Stimulated activated memory B cell treated with anti-CD40 and anti-IgM and Interleukin-4, amounts not matched to agents 10 μg/mL and 1 μg/mL and 100 μg/mL, for 72 hours (primary cell): ENCODE data around the gene ANKH.
"Not testable (repeated sequence)": the region's sequence is repeated elsewhere in the genome, so short reads cannot be mapped to it uniquely, and the experiment has no call there.

Experiments
- ATAC-seq: fragments of 150-1000 bp; cut with Tn5 transposase; 2 replicates; pipeline ENCODE4 v1.10.0; 2021
- H3K27ac Mint-ChIP-seq: one replicate; pipeline ENCODE4 v1.8.0; 2022; ENCODE audit warnings: mild to moderate bottlenecking, mixed read lengths
- H3K27me3 Mint-ChIP-seq: one replicate; pipeline ENCODE4 v1.8.0; 2022; ENCODE audit warnings: mixed read lengths
- H3K36me3 Mint-ChIP-seq: one replicate; pipeline ENCODE4 v1.8.0; 2022; ENCODE audit warnings: mixed read lengths
- H3K4me1 Mint-ChIP-seq: one replicate; pipeline ENCODE4 v1.8.0; 2022; ENCODE audit warnings: mixed read lengths
- H3K4me3 Mint-ChIP-seq: one replicate; pipeline ENCODE4 v1.8.0; 2022; ENCODE audit warnings: mild to moderate bottlenecking, moderate library complexity, mixed read lengths
- H3K9me3 Mint-ChIP-seq: one replicate; pipeline ENCODE4 v1.8.0; 2022; ENCODE audit warnings: mixed read lengths

The ANKH gene

DNA sequence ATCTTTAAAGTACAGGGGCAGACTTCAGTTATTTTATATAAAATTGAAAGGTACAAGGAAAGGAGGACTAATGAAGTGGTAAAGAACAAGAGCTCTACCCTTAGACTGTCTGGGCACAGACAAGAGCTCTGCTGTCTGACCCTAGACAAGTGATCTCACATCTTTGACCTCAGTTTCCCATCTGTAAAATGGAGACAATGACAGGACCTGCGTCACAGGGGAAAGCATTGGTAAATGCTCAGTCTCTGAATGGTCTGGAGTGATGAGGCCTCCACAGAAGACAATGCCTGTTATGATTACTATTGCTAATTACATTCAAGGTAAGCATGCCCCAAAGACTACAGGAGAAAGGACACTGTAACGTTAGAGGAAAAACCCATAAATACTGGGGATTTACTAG is 37.5 kb downstream of the ANKH start:
- ATAC-seq = no peak
- no peak overlapping the region for H3K4me3 Mint-ChIP-seq
- H3K27me3 Mint-ChIP-seq = no peaks in the 10 kb centered on the region
- H3K27ac Mint-ChIP-seq = no peak overlapping the region
- peaks cover 21% of the 10 kb centered on the region for H3K4me1 Mint-ChIP-seq
- peaks cover 9% of the 10 kb centered on the region for H3K36me3 Mint-ChIP-seq
- H3K9me3 Mint-ChIP-seq = no peaks in the 10 kb centered on the region

DNA sequence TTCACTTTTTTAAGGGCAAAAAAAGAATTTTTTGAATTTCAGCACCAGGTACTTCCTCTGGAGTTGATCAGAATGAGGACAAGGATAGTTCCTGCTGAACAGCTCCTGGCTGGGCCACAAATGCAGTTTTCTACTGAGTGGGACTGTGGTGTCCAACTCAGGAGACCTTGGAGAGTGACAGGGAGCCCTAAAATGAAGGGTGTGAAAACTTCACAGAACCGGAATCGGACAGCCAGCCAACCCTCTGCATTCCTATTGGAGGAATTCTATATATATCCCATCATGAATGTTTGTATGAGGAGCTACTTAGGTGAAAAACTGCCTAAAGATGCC is 40.6 kb downstream of the ANKH start:
- Mint-ChIP-seq H3K4me1 (peaks cover 16% of the 10 kb centered on the region), H3K27ac (no peak overlapping the region), H3K4me3 (no peak overlapping the region), H3K27me3 (no peaks in the 10 kb centered on the region), H3K36me3 (peaks cover 9% of the 10 kb centered on the region), H3K9me3 (no peaks in the 10 kb centered on the region)
- no peak for ATAC-seq

DNA sequence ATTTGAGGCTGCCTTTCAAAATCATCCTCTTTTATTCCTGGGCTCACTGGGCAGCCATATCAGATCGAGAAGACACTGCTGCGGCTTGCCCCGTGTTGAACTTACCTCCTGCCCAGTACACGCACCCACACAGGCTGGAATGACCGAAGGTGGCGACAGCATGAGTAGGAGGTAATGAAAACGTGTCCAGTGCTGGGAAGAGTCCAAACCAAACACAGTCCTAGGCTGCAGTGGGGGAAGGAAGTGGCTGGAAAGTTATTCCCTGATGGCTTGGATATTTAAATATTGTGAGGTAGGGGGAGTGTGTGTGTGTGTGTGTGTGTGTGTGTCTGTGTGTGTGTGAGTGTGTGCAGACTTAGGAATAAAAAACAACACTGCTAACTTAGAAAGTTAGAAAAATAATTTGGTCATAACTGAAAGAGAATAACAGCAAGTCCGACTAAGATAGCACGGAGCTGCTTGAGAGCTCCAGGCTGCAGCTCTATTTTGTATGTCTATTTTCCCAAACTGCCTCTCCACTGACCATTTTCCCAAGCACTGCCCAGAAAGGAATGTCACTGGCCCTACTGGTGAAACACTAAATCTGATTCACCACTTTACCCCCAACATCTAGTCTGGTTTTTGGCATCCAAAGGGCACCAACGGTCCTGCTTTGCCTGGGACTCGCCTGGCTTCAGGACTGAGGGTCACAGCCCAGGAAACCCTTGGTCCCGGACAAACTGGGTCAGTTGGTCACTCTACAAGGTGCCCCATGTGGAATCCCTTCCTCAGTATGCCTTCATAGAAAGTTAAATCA is 41.2 kb downstream of the ANKH start:
- ATAC-seq = no peak
- peaks cover 9% of the 10 kb centered on the region for H3K36me3 Mint-ChIP-seq
- H3K4me3 Mint-ChIP-seq = no peak overlapping the region
- peaks cover 10% of the 10 kb centered on the region for H3K4me1 Mint-ChIP-seq
- no peaks in the 10 kb centered on the region for H3K9me3 Mint-ChIP-seq
- H3K27me3 Mint-ChIP-seq = no peaks in the 10 kb centered on the region
- no peak overlapping the region for H3K27ac Mint-ChIP-seq

DNA sequence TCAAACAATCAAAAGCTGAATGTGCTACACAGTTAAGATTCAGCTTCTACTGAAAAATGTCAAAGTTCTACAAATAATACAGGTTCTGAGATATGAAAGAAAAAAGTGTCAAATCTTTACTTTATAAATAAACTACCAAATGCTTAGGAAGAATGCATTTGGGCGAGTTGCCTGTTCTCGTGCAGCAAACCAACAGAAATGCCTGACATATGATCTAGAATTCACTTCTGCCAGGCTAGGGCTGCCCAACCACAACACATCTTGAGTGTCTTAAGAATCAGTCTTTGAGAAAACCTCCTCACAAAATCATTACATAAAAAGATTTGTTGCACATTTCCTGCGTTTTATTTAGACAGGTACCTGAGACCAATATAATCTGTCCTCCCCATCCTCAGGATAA is 42.2 kb downstream of the ANKH start:
- ATAC-seq = no peak
- peaks cover 9% of the 10 kb centered on the region for H3K36me3 Mint-ChIP-seq
- no peaks in the 10 kb centered on the region for H3K27me3 Mint-ChIP-seq
- peaks cover 8% of the 10 kb centered on the region for H3K4me1 Mint-ChIP-seq
- H3K4me3 Mint-ChIP-seq = no peak overlapping the region
- H3K9me3 Mint-ChIP-seq = no peaks in the 10 kb centered on the region
- H3K27ac Mint-ChIP-seq = no peak overlapping the region

DNA sequence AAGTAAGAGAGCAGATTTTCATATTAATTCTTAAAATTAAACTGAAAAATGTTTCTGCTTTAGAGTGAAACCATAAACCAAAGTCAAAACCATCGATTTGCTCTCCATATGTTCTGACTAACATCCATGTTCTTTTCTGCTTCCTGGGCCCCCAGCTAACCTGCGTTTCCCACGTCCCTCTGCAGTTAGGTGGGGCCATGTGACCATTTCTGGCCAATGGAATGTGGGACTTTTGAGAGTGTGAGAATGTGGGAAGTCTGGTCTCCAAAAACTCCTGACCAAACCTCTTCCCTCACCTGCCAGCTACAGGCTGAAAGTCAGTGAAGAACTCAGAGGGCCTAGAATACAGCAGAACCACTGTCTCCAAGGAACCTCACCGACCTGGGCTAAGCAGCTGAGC is 44.9 kb downstream of the ANKH start:
- H3K27me3 Mint-ChIP-seq = no peaks in the 10 kb centered on the region
- no peak overlapping the region for H3K27ac Mint-ChIP-seq
- H3K4me1 Mint-ChIP-seq = peaks cover 8% of the 10 kb centered on the region

DNA sequence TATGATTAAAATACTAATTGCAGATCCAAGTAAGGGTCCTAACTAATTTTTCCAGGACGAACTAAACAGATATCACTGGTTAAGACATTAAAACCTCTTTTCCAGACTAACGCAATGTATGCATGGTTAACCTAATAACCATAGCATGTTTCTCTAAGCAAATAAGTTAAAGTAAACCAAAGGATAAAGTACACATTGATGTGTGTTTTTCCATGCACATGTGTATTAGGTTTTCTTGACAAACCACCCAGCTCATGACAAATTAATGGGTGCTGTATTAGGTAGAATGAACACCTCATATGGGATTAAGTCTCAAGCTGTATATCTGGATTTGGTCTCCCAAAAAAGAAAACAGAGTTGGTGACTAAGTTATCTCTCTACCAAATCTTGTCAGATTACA is 45.6 kb downstream of the ANKH start:
- H3K4me3 Mint-ChIP-seq = no peak overlapping the region
- H3K27ac Mint-ChIP-seq = no peak overlapping the region
- H3K27me3 Mint-ChIP-seq = no peaks in the 10 kb centered on the region
- H3K36me3 Mint-ChIP-seq = peaks cover 9% of the 10 kb centered on the region
- peaks cover 8% of the 10 kb centered on the region for H3K4me1 Mint-ChIP-seq
- no peak for ATAC-seq
- H3K9me3 Mint-ChIP-seq = no peaks in the 10 kb centered on the region

More for the DNA sequence above, 44.9 kb downstream of the ANKH start:
- Mint-ChIP-seq H3K9me3 (no peaks in the 10 kb centered on the region), H3K4me3 (no peak overlapping the region), H3K36me3 (peaks cover 9% of the 10 kb centered on the region)
- no peak for ATAC-seq

DNA sequence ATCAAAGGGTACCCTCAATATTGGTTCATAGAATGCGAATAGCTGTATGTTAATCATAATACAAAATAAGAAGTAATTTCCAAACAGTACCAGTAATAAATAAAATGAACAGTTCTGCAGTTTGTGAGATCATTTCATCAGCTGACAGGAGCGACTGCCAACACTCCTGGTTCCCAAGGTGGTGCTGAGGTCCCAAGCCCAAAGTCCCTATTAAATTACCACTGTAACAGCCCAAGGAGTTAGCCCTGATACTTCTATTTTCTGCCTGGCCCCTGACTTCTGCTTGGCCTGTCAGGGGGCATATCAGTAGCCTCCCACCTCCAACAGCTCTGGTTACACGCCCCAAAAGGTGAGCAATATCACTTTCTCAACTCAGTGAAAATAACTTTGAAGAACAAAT is 47.1 kb downstream of the ANKH start:
- H3K27ac Mint-ChIP-seq = no peak overlapping the region
- H3K9me3 Mint-ChIP-seq = no peaks in the 10 kb centered on the region
- H3K27me3 Mint-ChIP-seq = no peaks in the 10 kb centered on the region
- H3K4me3 Mint-ChIP-seq = no peak overlapping the region
- no peak for ATAC-seq
- peaks cover 7% of the 10 kb centered on the region for H3K36me3 Mint-ChIP-seq
- H3K4me1 Mint-ChIP-seq = peaks cover 3% of the 10 kb centered on the region

DNA sequence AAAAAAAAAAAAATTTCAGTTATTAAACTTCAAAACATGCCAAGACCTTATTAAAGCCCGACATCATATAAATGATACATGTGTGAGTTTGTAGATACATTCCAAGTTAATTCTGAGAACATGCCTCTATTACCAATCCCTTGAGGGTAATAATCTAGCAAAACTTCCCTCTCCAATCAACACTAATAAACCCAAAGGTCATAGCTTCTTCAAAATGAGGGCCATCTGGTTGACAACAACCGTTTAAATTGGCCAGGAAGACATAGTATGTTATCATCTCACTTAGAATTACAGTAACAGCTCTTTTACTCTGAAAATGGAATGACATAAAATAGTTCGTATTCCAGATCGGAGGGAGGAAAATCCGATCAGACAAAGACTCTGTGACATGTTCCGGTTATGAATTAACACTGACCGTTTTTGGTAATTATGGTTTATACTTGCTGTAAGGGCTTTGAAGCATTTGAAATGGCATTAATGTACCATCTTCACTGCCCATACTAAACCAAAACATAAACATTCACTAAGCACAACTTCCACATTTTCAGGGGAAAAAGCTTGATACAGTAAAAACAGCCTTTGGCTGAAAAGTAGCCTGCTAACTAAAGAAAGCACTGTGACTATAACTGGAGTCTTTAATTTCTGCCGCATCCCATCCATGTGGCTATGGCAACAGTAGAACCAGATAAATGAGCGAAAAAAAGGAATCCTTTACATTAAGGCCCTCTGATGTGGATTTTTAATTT is 50.3 kb downstream of the ANKH start:
- Mint-ChIP-seq H3K4me3 (no peak overlapping the region), H3K27ac (no peak overlapping the region), H3K4me1 (peaks cover 27% of the 10 kb centered on the region), H3K36me3 (peaks cover 7% of the 10 kb centered on the region), H3K27me3 (no peaks in the 10 kb centered on the region), H3K9me3 (no peaks in the 10 kb centered on the region)
- ATAC-seq = no peak

DNA sequence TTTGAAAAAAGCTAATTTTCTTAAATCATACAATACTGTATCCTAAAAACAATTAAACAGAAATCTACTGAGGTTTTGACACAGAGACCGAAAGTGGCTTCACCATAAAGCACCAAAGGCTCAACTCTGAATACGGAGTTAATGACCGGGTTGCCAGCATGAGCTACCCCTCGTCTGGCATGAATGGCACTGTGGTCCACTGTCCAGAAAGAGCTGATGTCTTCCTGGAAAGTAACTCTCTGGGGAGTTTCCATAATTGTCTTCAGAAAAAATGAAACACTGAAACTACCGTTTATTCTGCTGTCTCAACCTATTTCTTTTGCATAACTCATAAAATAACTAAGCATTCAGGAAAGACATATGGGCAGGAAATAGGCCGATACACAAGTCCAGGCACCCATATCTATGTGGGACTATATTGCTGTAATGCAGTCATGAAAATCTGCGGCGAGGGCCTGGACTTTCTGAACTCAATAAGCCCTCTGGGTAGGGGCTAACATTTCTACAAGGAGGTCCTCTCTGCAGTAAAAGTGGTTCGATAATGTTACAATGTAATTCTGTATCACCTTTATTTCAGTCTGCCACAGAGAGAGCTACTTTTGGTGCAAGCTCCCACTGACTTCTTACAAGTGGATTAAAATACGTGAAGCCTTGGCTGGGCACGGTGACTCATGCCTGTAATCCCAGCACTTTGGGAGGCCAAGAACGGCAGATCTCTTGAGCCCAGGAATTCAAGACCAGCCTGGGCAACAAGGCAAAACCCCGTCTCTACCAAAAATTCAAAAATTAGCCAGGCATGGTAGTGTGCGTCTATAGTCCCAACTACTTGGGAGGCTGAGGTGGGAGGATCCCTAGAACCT is 52.4 kb downstream of the ANKH start:
- Mint-ChIP-seq H3K36me3 (peaks cover 7% of the 10 kb centered on the region), H3K27ac (peak overlapping the region; percentile 46), H3K4me1 (peaks cover 27% of the 10 kb centered on the region), H3K9me3 (no peaks in the 10 kb centered on the region), H3K27me3 (no peaks in the 10 kb centered on the region), H3K4me3 (peak overlapping the region; percentile 10)
- ATAC-seq = no peak

DNA sequence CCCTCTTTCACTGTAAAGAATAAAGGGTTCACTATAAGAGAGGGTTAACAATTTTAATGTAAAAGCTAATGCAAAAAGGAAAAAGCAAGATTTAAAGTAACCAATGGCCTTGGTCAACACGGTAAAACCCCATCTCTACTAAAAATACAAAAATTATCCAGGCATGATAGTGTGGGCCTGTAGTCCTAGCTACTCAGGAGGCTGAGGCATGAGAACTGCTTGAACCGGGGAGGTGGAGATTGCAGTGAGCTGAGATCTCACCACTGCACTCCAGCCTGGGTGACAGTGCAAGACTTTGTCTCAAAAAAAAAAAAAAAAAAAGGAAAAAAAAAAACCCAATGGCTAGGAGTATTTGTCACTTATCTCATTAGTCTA is 53.8 kb downstream of the ANKH start:
- H3K9me3 Mint-ChIP-seq, H3K27me3 Mint-ChIP-seq, H3K4me3 Mint-ChIP-seq, H3K36me3 Mint-ChIP-seq: not testable (repeated sequence)
- peak; percentile 56 for ATAC-seq
- Mint-ChIP-seq H3K27ac (peak overlapping the region; percentile 46), H3K4me1 (peaks cover 41% of the 10 kb centered on the region)

DNA sequence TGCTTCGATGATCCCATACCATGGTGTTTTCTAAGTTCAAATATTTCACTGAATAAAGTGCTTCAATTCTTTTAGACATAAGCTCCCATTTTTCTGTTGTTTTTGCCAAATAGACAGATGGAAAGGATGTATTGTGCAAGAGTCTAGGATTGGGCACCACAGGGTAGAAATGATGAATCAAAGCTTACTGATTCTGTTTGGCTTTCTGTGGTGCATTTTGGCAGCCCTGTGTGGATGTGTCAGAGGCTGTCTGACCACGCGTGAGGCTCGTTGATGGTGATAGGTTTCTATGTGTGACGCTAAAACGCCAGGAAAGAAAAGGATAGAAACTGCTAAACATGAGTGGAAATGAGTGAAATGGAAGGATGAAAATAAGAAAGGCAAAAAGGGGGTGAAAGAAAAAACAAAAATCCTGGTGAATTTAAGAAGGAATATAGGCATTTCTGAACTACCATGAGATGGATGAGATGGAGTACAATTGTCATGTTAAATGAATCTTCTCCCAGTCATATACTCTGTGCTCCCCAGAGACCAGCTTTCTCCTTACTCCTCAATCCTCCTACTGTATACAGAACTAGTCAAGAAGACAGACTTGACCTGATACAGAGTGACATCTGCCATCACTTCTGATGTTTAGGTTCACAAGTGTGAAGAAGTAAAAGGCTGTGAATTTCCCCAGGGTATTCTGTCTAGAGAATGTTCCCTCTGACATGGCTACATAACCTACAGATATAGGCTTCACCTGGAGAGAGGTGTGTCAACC is 54.4 kb downstream of the ANKH start:
- Mint-ChIP-seq H3K9me3 (no peaks in the 10 kb centered on the region), H3K4me3 (no peak overlapping the region), H3K36me3 (peaks cover 7% of the 10 kb centered on the region), H3K27me3 (no peaks in the 10 kb centered on the region), H3K4me1 (peaks cover 47% of the 10 kb centered on the region), H3K27ac (peak overlapping the region; percentile 46)
- ATAC-seq = peak; percentile 50

DNA sequence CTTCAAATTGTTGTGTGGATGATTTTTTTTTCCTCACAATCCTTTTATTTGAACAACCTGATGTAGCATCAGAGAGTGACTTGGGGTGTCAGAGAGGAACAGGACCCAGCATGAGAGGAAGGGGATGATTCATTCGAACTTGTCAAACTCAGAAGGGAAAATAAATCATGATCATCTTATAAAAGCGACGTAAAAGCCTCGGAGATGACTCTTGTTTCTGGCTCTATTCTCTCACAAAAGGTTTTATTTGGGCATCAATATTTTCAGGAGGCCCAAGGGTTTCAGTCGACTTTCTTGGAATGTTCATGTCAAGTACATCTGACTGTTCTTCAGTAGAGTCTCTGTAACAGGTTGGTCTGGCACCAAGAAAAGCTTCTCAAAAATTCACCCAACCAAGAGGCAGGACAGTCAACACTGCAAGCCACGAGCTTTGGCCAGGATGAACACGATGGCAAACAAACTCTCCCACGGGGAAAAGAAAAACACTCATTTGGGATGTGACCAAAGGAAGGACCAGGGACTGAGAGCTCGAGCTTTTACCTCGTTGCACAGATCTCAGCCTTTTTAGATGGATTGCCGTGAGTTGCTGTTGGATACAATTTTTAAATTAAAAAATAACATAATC is 55.1 kb downstream of the ANKH start:
- Mint-ChIP-seq H3K27ac (no peak overlapping the region), H3K9me3 (no peaks in the 10 kb centered on the region), H3K36me3 (peaks cover 7% of the 10 kb centered on the region), H3K4me1 (peaks cover 50% of the 10 kb centered on the region), H3K4me3 (no peak overlapping the region), H3K27me3 (no peaks in the 10 kb centered on the region)
- no peak for ATAC-seq

DNA sequence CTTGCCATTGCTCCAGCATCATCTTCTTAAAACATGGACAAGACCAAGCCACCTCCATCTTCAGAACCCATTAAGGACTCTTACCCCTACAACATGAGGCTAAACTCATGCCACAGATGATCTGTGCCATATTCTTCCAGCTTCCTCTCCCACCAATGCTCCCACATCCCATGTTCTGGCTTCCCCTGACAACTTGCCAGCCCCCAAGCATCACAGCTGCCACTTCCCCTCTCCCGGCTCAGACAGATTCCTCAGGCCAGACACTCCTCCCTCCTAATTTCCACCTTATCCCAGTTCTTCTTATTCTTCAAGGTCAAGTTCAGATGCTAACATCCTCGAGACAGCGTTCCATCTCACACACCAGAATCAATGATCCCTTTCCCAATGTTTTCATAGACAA is 57.8 kb downstream of the ANKH start:
- Mint-ChIP-seq H3K27me3 (no peaks in the 10 kb centered on the region), H3K4me1 (peaks cover 62% of the 10 kb centered on the region), H3K4me3 (no peak overlapping the region), H3K9me3 (no peaks in the 10 kb centered on the region), H3K36me3 (no peaks in the 10 kb centered on the region), H3K27ac (no peak overlapping the region)
- ATAC-seq = no peak

DNA sequence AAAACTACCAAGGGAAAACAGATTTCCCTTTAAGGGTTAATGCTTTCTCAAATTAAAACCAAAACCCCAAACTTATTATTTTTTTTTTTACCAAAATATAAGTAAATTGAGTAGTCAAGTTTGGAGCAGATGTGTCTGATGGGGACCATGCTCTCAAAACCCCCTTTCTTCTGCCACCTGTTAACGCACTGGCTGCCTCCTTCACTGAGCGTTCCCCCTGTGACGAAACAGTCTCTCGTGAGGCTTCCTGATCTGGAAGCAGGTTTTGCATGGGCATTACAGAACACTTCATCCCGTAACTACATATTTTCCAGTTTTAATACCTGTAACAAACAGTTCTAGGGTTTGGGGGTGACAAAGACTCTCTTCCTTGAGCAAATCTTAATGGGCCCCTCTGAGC is 59.4 kb downstream of the ANKH start:
- Mint-ChIP-seq H3K27me3 (no peaks in the 10 kb centered on the region), H3K4me3 (peak overlapping the region; percentile 31), H3K4me1 (peaks cover 49% of the 10 kb centered on the region), H3K27ac (peak overlapping the region; percentile 81), H3K36me3 (no peaks in the 10 kb centered on the region), H3K9me3 (no peaks in the 10 kb centered on the region)
- ATAC-seq = no peak
